GM21390 (cell line): ENCODE results near the gene GABRG3.

Experiments
- ATAC-seq: cut with Tn5 transposase; IDR thresholded peaks from one replicate; pipeline ENCODE4 v1.9.1; 2021; ENCODE audit not compliant: unreplicated experiment

GABRG3 gene

DNA sequence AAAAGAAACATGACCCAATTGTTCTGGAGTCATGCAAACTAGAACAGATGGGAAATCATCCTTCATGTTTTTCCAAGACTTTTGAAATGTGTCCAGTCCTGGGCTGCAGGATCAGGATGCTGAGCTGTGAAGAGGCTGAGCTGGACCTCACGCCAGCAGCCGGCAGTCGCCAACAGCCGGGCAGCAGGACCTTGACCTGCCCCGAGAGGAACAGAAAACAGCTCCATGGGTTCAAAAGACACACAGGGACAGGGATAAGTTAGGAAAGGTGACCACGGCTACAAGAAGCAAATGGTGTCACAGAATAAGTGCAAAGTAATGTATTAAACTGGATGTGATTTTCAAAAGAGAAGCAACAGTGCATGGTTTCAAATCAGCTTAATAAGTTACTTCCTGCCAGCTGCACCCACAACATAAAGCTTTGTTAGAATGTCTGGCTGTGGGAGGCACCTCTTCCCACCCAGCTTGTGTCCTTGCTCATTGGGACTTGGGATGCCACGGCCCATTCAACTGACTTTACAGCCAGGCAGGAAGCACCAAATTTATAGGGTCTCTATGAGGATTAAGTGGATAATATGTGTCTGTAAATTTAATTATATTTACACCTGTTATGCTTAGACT lies 266.4 kb downstream of the GABRG3 start:
- no peak for ATAC-seq

DNA sequence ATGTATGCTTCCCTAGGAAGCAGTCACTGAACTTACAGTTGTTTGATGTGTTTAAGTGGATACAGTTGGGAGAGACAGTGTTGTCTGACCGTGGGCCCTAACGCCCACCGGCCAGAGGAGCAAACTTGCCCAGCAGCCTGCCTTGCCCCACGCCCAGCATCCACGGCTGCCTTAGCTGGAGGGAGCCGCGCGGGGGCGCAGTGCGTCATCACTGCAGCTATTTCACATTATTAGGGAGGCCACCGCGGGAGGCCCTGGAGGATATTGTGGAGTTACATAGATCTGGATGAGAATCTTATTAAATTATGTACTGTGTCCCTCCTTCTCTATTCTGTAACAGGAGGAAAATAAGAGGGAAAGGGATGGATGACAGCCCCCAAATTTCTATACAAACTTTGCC lies 267.2 kb downstream of the GABRG3 start:
- no peak for ATAC-seq

DNA sequence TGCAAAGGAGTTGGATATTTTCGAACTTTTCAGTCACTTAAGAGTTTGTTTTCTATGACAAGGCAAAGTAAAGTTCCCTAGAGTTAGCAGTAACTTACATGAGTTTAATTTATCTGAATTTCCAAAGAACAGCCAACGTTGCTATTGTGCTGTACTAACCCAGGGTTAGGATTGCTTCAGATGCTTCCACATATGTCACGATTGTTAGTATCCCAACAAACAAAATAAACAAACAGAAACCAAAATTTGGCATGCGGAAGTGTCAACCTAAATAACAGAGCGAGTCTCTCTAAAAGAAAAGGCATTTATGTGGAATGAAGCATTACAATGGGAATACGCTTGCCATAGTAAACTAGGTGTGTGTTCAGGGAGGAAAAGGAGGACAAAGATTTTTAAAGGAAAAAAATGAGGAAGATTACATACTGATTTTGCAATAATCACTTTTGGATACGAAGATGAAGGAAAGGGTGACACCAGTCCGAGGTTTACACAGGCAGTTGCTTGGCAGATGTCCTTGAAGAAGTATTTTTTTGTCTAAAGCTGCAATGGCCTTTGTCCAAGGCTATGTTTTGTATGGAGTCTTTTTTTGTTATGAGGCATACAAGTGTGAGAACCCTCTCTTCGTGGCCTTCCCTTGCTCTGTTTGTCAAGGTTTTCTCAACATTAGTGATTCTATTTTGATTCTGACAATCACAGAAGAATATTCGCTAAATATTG lies 267.9 kb downstream of the GABRG3 start:
- no peak for ATAC-seq

DNA sequence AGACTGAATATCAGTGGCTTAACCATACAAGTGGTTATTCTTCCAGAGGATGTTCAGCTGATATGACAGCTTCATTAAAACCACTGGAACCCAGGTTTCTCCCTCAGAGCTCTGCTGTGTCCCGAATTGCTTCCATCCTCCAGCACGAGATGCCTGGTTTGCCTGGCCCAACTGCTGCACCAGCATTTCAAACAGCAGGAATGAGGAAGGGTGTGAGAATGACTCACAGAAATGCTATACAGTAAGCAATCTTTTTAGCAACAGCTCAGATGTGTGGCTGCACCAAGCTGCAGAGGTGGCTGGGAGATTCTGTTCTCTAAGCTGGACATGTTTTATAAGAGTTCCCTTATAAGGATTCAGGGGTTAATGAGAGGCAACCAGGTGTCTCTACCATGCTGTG lies 271.0 kb downstream of the GABRG3 start:
- ATAC-seq, result no peak

DNA sequence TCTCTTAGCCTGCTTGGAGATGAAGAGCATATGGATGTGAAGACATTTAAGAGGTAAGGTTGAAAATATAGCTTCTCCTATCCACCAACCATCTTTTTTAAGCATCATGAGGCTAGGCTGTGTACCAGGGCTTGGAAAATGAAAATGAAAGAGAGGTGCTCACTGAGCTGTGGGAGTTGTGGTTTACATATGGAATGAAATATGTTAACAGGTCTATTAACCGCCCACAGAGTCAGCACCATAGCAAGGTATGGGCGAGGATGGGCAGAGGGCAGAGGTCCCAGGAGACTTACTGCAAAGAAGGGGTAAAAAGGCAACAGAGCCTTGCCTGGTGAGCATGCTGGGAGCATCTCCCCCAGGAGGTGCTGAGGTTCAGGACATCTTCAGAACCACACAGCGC lies 273.1 kb downstream of the GABRG3 start:
- no peak for ATAC-seq

DNA sequence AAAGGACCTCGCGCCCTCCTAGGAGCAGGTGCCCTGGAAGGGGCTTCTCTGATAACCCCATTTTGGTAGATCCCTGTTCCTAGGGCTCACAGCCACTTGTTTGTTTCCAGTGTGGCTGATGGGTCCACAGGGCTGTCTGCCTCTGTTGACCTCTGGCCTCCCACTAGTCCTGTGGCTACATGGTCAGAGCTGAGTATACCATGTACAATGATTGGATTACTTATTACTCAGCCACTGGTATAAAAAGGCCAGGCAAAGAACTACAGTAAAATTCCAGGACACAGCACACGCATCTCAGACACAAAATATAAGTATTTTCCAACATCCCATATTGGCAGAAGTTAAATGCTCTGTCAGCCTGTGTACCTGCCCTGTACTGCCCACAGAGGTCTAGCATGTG lies 277.3 kb downstream of the GABRG3 start:
- ATAC-seq, result no peak

DNA sequence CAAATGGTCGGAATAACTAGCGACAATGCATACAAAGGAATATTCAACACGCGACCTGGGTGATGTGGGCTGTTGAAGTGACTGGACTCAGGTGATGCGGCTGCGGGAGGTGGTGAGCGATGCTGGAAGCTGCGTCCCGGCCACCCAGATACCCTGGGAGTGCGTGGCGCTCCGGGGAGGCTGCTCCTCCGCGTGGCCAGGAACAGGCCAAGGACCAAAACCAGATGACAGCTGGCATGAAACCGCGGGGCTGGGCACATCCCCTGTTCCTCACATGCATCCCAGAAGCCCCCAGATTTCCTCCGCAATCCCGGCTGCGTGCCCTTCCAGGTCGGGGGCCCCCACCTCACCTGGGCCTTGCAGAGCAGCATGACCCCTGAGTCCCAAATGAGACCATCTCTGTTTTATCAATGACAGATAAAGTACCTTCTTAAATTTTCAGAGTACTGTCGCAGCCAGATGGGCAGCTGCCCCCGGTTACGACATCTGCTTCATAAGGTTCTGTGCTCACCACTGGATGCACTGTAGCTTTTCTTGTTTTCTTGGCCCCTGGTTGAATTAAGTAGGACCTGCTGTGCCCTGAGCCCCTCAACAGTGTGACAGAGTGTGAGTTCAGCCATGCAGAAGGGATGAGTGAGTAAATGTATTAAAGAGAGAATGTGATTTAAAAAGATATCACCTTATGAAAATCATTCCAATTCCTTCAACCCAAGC lies 278.2 kb downstream of the GABRG3 start:
- no peak for ATAC-seq

DNA sequence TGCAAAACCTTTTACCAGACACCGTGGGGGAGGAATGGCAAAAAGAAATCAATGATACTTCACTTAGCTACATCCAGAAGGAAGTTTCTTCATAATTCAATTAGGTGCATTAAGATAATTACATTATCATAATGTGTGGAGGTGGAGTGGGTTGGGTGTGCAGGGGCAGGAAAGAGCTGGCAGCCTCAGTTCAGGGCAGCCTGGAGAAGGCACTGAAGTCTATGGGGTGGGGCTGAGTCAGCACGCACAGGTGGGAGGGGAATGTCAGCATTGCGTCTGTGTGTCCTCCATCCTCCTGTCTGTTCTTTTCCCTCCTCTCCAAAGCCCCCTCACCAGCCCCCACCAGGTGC lies 278.8 kb downstream of the GABRG3 start:
- no peak for ATAC-seq

DNA sequence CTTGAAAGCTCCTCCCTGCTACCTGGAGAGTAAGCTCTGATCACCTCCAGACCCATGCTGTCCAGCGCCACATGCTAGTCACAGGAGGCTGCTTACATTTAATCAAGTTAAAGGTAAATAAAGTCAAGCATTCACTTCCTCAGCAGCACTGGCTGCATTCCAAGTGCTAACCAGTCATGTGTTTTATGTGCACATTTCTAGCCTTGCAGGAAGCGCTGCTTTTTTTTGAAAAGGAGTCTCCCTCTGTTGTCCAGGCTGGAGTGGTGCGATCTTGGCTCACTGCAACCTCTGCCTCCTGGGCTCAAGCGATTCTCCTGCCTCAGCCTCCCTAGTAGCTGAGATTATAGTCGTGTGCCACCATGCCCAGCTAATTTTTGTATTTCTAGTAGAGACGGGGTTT lies 279.2 kb downstream of the GABRG3 start:
- ATAC-seq, result no peak

DNA sequence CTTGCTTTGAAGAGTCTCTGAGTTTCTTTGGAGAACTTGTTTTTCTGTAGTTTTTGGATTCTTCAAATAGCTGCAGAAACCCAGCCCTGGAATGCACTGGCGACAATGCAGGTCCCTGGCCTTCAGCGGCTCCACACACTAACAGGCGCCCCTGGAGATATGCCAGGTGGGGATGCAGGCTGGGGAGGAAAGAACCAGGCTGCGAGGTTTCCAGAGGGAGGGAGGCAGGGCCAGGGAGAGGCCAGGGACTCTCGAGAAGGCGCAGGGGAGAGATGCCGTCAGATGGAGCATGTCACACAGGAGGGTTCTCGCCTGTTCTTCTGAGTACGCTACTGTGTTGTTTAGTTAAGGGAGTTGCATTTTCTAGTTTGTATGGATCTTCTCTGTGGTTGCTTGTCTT lies 283.1 kb downstream of the GABRG3 start:
- no peak for ATAC-seq

DNA sequence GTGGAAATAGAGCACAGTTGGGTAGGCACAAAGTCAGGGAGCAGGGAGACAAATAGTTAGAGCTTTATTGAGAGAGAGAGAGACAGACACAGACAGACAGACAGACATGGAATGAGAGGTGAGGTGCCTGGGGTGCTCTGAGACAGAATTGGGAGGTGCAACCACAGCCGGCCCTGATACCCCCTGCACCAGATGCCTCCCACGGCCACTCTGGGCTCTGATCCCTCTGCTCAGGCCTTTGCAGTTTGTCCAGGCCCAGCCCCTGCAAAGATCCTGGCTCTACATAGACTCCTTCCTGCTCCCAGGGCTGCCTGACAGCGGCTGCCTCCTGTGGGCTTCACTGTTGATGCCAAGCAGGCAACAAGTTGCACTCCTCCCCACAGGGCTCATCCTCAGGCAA lies 283.8 kb downstream of the GABRG3 start:
- ATAC-seq, result no peak

DNA sequence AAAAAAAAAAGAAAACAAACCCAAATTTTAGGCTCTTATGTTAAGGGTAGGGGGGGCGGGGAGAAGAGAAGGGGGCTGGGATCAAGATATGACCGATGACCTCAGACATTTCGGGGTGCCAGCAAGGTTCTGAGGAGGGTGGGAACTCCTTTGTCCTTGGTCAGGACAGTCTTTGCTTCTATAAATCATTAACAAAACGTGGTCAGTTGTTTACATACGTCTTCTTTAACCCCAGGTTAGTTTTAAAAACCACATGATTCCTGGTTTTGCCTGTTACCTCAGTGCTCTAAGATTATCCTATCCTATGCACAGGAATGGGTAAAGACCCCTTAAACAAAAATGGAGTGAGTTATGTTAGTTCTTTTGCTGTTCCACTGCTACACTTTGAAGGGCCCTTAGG lies 285.5 kb downstream of the GABRG3 start:
- no peak for ATAC-seq

DNA sequence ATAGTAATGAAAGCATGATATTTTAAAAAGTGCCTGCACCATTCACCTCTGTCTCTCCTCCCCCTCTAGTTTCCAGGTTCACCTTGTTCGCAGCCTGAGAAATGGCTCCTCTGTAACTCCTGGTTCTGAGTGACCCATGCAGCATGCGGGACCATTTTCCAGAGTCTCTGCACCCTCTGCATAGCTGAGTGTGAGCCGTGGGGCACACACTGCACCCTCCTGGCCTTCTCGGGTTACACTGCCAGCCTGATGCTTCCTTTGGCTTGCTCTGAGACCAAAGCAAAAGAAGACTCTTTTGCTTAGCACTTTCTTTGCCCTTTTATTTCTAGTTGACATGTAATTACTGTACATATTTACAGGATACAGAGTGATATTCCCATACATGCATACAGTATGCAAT lies 287.3 kb downstream of the GABRG3 start:
- no peak for ATAC-seq

DNA sequence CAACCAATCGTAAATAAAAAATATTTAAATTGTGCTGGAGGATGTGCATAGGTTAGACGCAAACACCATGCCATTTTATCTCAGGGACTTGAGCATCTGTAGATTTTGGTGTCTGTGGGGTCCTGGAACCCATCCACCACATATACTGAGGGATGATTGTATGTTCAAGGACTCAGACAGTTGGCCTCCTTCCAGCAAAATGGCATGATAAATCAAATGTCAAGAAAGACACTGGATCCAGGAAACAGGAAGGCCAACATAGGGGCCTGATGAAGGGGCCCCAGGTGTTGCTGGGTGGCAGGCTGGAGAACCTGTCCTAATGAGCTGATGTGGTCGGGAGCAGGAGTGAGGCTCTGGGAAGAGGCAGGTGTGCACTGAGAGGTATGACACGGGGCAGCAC lies 289.5 kb downstream of the GABRG3 start:
- ATAC-seq, result no peak

DNA sequence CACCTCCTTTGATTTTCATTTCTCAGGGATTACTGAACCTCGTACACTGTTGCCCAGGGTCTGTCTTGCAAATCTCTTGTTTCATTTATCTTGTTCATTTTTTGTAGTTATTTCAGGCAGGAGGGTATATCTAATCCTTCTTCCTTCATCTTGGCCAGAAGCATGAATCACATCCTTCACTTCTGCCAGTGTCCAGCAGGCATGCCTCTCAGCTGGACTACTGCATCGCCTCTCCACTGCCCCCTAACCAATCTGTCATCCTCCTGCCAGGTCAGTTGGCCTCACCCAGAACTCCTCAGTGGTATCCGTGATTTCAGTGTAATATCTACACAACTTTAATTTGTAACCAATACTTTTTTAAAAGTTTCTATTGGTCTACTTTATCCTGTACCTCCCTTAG lies 297.9 kb downstream of the GABRG3 start:
- ATAC-seq, result no peak

DNA sequence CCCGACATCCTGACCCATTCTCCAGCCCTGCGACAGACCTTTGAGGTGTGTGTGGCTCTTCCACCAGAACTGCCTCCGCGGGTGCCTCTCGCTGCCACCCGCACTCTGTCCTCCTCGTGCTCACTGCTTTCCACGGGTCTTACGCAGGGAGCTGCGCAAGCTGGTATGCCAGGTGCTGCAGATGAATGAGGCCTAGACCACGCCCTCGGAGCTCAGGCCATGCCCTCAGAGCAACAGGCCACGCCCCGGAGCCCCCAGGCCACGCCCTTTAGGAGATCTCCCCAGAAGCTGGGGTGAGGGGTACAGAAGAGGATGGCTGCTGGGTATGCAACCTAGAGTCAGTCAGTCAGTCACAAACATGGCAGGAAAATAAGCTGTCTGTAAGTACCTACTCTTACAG lies 300.3 kb downstream of the GABRG3 start:
- no peak for ATAC-seq

DNA sequence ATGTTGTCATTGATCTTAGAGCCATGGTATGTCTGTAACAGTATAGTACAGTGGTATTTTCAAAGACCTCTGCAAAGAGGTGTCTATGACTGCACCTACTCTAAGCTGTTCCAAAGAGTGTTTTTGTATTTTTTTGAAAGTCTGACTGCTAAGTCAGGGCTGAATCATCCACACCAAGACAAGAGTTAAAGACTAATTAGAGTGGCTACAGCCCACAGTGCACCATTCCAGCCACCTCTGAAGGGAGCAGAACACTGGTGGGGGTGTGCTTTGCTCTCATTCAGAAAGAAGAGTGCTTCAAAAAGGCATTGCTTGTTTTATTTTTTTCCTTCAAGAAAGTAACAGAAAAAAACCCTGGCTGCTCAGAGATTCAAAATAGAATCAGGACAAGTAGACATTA lies 301.4 kb downstream of the GABRG3 start:
- ATAC-seq, result no peak

DNA sequence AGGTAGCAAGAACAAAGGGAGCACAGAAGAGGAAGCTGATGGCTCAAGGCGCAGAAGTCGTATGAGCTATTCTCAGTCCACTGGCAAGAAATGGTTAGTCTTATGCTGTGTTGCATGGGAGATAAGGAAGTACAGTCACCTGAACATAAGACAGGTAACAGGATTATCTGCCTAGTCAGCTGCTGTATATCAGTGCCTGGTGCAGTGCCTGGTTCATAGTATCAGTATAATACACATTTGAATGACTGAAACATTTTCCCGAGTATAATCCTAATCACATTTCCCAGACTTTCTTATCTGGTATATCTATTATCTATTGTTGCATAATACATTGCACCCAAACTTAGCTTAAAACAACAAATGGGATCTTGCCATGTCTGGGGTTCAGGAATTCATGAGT lies 302.5 kb downstream of the GABRG3 start:
- no peak for ATAC-seq

DNA sequence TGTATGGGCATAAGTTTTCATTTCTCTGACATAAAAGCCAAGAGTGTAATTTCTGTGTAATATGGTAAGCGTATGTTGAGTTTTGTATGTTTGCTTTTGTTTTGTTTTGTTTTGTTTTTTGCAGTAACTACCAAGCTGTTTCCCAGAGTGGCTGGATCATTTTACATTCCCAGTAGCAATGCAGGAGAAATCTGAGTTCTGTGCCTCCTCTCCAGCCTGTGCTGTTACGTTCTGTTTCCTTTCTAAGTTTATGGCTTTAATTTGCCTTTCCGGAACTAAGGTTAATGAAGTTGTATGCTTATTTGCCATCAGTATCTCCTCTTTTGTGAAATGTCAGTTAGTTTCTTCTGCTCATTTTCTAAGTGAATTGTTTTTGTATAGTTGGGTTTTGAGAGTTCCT lies 307.8 kb downstream of the GABRG3 start:
- no peak for ATAC-seq

DNA sequence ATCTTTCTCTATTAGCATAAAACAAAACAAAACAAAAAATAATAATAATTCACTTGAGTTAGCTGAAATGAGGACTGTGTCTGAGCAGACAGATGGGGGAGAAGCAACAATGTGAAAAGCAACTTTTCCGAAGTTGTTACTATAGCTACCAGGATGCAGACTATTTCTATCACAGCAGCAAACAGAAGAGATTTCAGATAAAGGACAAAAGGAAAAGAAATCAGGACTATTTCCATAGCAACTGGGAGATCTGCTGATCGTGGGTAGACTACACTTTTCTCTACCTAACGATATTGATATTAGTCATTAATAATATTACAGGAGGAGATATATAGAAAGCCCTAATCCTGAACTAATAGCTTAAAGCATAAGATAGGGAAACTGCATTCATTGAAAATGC lies 321.7 kb downstream of the GABRG3 start:
- ATAC-seq, result no peak

DNA sequence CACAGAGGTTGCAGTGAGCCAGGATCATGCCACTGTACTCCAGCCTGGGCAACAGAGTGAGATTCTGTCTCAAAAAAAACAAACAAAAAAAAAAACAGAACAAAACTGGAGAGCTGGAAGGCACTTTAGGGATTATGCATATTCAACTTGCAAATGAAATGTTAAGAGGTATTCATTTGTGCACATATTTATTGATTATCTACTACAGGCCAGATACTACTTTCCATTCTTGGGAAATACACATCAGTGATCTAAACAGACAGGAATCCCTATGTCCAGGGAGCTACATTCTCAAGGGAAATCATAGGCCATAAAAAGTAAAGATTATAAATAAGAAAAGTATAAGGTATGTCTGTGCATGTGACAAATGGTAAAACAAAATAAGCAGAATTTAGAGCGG lies 322.6 kb downstream of the GABRG3 start:
- ATAC-seq, result no peak

DNA sequence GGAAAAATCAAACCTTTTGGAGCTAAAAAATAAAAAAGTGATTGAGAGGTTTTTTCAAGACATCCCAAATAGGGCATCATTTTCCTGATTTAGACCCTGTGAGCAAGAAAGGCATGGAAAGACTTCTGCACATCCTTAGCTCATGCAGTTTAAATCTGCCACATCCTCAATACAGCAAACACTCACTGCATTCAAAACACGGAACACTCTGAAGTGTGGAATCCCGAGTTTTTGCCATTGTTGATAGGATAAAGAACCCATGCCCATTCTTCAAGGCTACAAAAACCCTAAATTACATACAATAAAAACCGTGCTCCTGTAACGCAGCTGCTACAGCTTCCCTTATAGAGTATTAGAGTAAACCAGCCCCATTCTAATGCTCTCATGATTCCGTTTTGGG lies 346.8 kb downstream of the GABRG3 start:
- no peak for ATAC-seq

DNA sequence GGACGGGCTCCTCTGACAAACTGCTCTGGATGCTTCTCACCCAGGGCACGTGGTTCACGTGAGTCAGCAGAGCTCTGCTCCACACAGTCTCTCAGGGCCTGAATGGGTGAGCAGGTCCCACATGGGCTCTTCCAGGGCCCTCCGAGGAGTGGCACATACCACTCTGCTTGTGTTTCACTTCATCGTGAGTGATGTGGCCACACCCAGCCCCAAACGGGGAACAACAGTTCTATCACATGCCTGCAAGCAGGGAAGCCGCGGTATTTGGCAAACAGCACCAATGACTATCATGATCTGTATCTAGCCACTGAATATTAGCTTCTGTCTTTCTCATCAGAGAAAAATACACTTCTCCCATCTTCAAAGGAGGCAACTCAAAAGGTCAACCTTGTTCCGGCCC lies 352.8 kb downstream of the GABRG3 start:
- no peak for ATAC-seq
